Midbrain (tissue), 1 donor: ENCODE data around the gene KRT76.
"Not testable (repeated sequence)": the region's sequence is repeated elsewhere in the genome, so short reads cannot be mapped to it uniquely, and the experiment has no call there.

Source experiments
- DNase-seq: peaks from one replicate; lab custom pipeline; 2025; lab: John Stamatoyannopoulos, UW

The KRT76 gene

GRCh38 chr12:52796839-52797528 is 19.8 kb upstream of the KRT76 start:
- no peak for DNase-seq

- DNase-seq = no peak
Observed at GRCh38 chr12:52796429-52796794, 19.3 kb upstream of the KRT76 start.

GRCh38 chr12:52795694-52796428 is 18.7 kb upstream of the KRT76 start, which contains the start of gene KRT3:
TSS of gene KRT3 (minus strand) at chr12:52796117. CDS start at chr12:52796042, 75 bp downstream.
- no peak for DNase-seq

GRCh38 chr12:52795332-52795674 is 18.2 kb upstream of the KRT76 start:
- DNase-seq = not testable (repeated sequence)

GRCh38 chr12:52794479-52795331 is 17.6 kb upstream of the KRT76 start:
- no peak for DNase-seq

GRCh38 chr12:52792185-52793029 is 15.3 kb upstream of the KRT76 start:
- DNase-seq = no peak

- no peak for DNase-seq
Observed at GRCh38 chr12:52791271-52792184, 14.4 kb upstream of the KRT76 start.

GRCh38 chr12:52790427-52791270 is 13.5 kb upstream of the KRT76 start:
- DNase-seq = no peak

GRCh38 chr12:52789637-52790426 is 12.7 kb upstream of the KRT76 start:
- no peak for DNase-seq

- no peak for DNase-seq
Observed at GRCh38 chr12:52788876-52789636, 11.9 kb upstream of the KRT76 start.

- DNase-seq = no peak
Observed at GRCh38 chr12:52788192-52788875, 11.2 kb upstream of the KRT76 start.

GRCh38 chr12:52787324-52788191 is 10.4 kb upstream of the KRT76 start:
- DNase-seq = no peak

- DNase-seq = no peak
Observed at GRCh38 chr12:52784909-52785308, 7.8 kb upstream of the KRT76 start.

GRCh38 chr12:52783563-52784316 is 6.6 kb upstream of the KRT76 start:
- no peak for DNase-seq

GRCh38 chr12:52782502-52782901 is 5.4 kb upstream of the KRT76 start:
- no peak for DNase-seq
